Measurements from ENCODE around the gene HS3ST3B1.

The HS3ST3B1 gene

GRCh38 chr17:14361945-14362508, 61.1 kb downstream of the HS3ST3B1 start:
- Histone ChIP-seq H3K9me3 (ENCODE audit: low read length) (no peaks in the 10 kb centered on the region), H3K4me1 (ENCODE audit: insufficient read depth, low read length) (no peaks in the 10 kb centered on the region), H3K4me3 (ENCODE audit: low read depth in 1 of 2, low read length in 2 of 2) (no peak overlapping the region), H3K27ac (ENCODE audit: low read depth, low read length) (no peak overlapping the region), H3K36me3 (ENCODE audit: insufficient read depth, low read length) (no peaks in the 10 kb centered on the region), H3K9ac (ENCODE audit: low read length) (no peak overlapping the region), H3K27me3 (ENCODE audit: control insufficient read depth in 1 of 2, insufficient read depth in 2 of 2, low read length in 2 of 2) (no peaks in the 10 kb centered on the region)

DNA sequence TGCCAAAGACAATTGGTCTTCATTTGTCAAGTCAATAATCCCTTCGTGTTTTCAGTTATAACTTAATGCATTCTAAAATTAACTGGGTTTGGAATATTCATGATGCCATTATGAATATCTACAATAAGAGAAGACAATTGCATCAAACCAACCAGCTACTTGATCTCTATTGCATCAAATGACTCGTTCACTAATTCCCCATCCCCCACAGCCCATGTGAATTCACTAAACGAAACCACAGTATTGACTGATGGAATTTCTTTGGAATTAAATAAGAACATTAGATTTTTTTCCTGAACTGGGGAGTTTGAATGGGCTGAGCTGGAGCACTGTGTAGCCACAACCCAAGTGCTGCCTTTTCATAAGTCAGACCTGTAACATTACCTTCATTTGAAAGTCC, 65.3 kb downstream of the HS3ST3B1 start:
- Histone ChIP-seq H3K9ac (ENCODE audit: low read length) (no peak overlapping the region), H3K27me3 (ENCODE audit: control insufficient read depth in 1 of 2, insufficient read depth in 2 of 2, low read length in 2 of 2) (no peaks in the 10 kb centered on the region)

DNA sequence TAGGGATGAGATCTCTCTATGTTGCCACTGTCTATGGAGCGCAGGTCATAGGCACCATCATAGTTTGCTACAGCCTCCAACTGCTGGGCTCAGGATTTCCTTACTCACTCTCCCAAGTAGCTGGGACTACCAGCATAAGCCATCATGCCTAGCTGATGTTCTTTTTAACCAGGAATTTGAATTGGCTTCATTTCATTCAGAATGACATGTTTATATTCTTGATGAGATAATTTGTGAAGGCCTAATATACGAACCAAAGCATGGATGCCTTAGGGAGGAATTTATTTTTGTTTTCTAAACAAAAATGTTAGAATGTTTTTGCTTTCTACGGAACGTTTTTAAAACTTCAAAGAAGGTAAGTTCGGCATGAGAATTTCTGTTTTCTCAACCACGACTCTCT, 71.6 kb downstream of the HS3ST3B1 start:
- H3K4me1 ChIP-seq (ENCODE audit: insufficient read depth, low read length), result no peaks in the 10 kb centered on the region

More for the DNA sequence above, 65.3 kb downstream of the HS3ST3B1 start:
- Histone ChIP-seq H3K36me3 (ENCODE audit: insufficient read depth, low read length) (no peaks in the 10 kb centered on the region), H3K9me3 (ENCODE audit: low read length) (no peaks in the 10 kb centered on the region), H3K4me1 (ENCODE audit: insufficient read depth, low read length) (no peaks in the 10 kb centered on the region), H3K27ac (ENCODE audit: low read depth, low read length) (no peak overlapping the region), H3K4me3 (ENCODE audit: low read depth in 1 of 2, low read length in 2 of 2) (no peak overlapping the region)

DNA sequence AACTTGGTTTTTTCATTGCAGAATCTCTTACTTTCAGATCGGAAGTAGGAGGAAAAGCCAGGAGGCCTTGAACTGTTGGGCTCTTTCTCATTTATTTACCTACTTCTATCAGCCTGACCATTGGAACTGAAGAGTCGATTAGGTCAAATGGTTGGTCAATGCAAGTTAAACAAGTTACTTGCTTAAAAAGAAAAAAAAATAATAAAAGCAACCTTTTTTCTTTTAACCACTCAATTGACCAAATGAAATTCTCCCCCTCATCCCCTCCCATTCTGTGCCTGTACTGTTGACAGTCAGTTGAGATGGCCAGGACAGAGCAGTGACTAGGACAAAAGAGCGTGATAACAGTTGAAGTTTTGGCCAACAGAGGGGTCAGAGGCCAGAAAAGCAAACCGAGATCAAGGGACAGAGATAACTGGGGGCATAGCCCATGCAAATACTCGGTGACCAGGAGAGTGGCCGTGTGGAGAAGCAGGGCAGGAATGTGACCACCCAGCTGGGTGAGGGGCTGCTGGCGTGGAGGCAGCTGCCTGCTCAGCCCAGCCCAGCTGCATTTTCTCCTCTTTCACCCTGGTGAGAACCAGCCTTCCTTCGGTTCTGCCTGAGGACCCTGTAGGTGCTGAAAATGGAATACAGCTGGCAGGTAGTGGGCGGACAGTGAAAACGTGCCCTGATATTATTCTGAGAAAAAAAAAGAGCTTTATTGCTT, 72.2 kb downstream of the HS3ST3B1 start:
- H3K4me3 ChIP-seq (ENCODE audit: low read depth in 1 of 2, low read length in 2 of 2), result no peak overlapping the region
- no peak overlapping the region for H3K27ac ChIP-seq (ENCODE audit: low read depth, low read length)
- H3K27me3 ChIP-seq (ENCODE audit: control insufficient read depth in 1 of 2, insufficient read depth in 2 of 2, low read length in 2 of 2), result no peaks in the 10 kb centered on the region
- H3K9me3 ChIP-seq (ENCODE audit: low read length), result no peaks in the 10 kb centered on the region
- no peaks in the 10 kb centered on the region for H3K4me1 ChIP-seq (ENCODE audit: insufficient read depth, low read length)
- H3K36me3 ChIP-seq (ENCODE audit: insufficient read depth, low read length), result no peaks in the 10 kb centered on the region
- H3K9ac ChIP-seq (ENCODE audit: low read length), result no peak overlapping the region

More for the DNA sequence above, 71.6 kb downstream of the HS3ST3B1 start:
- Histone ChIP-seq H3K9me3 (ENCODE audit: low read length) (no peaks in the 10 kb centered on the region), H3K9ac (ENCODE audit: low read length) (no peak overlapping the region), H3K27me3 (ENCODE audit: control insufficient read depth in 1 of 2, insufficient read depth in 2 of 2, low read length in 2 of 2) (no peaks in the 10 kb centered on the region), H3K27ac (ENCODE audit: low read depth, low read length) (no peak overlapping the region), H3K4me3 (ENCODE audit: low read depth in 1 of 2, low read length in 2 of 2) (no peak overlapping the region), H3K36me3 (ENCODE audit: insufficient read depth, low read length) (no peaks in the 10 kb centered on the region)

- H3K4me3 ChIP-seq (ENCODE audit: low read depth in 1 of 2, low read length in 2 of 2), result no peak overlapping the region
- H3K27ac ChIP-seq (ENCODE audit: low read depth, low read length), result no peak overlapping the region
- H3K9me3 ChIP-seq (ENCODE audit: low read length), result no peaks in the 10 kb centered on the region
- H3K4me1 ChIP-seq (ENCODE audit: insufficient read depth, low read length), result no peaks in the 10 kb centered on the region
- no peaks in the 10 kb centered on the region for H3K36me3 ChIP-seq (ENCODE audit: insufficient read depth, low read length)
- no peak overlapping the region for H3K9ac ChIP-seq (ENCODE audit: low read length)
- no peaks in the 10 kb centered on the region for H3K27me3 ChIP-seq (ENCODE audit: control insufficient read depth in 1 of 2, insufficient read depth in 2 of 2, low read length in 2 of 2)
Observed at GRCh38 chr17:14373614-14374259, 72.9 kb downstream of the HS3ST3B1 start.

- Histone ChIP-seq H3K27me3 (ENCODE audit: control insufficient read depth in 1 of 2, insufficient read depth in 2 of 2, low read length in 2 of 2) (no peaks in the 10 kb centered on the region), H3K4me3 (ENCODE audit: low read depth in 1 of 2, low read length in 2 of 2) (no peak overlapping the region), H3K36me3 (ENCODE audit: insufficient read depth, low read length) (no peaks in the 10 kb centered on the region), H3K4me1 (ENCODE audit: insufficient read depth, low read length) (no peaks in the 10 kb centered on the region), H3K27ac (ENCODE audit: low read depth, low read length) (no peak overlapping the region), H3K9me3 (ENCODE audit: low read length) (no peaks in the 10 kb centered on the region), H3K9ac (ENCODE audit: low read length) (no peak overlapping the region)
Observed at GRCh38 chr17:14374268-14374667, 73.4 kb downstream of the HS3ST3B1 start.

- no peaks in the 10 kb centered on the region for H3K4me1 ChIP-seq (ENCODE audit: insufficient read depth, low read length)
- no peak overlapping the region for H3K9ac ChIP-seq (ENCODE audit: low read length)
- no peaks in the 10 kb centered on the region for H3K9me3 ChIP-seq (ENCODE audit: low read length)
Observed at GRCh38 chr17:14376666-14377065, 75.8 kb downstream of the HS3ST3B1 start.

GRCh38 chr17:14381606-14382005, 80.7 kb downstream of the HS3ST3B1 start:
- H3K27me3 ChIP-seq (ENCODE audit: control insufficient read depth in 1 of 2, insufficient read depth in 2 of 2, low read length in 2 of 2), result no peaks in the 10 kb centered on the region

More at GRCh38 chr17:14376666-14377065, 75.8 kb downstream of the HS3ST3B1 start:
- Histone ChIP-seq H3K4me3 (ENCODE audit: low read depth in 1 of 2, low read length in 2 of 2) (no peak overlapping the region), H3K27me3 (ENCODE audit: control insufficient read depth in 1 of 2, insufficient read depth in 2 of 2, low read length in 2 of 2) (no peaks in the 10 kb centered on the region), H3K36me3 (ENCODE audit: insufficient read depth, low read length) (no peaks in the 10 kb centered on the region), H3K27ac (ENCODE audit: low read depth, low read length) (no peak overlapping the region)

GRCh38 chr17:14387036-14387435, 86.2 kb downstream of the HS3ST3B1 start:
- Histone ChIP-seq H3K4me1 (ENCODE audit: insufficient read depth, low read length) (no peaks in the 10 kb centered on the region), H3K27ac (ENCODE audit: low read depth, low read length) (no peak overlapping the region), H3K9me3 (ENCODE audit: low read length) (no peaks in the 10 kb centered on the region), H3K4me3 (ENCODE audit: low read depth in 1 of 2, low read length in 2 of 2) (no peak overlapping the region), H3K27me3 (ENCODE audit: control insufficient read depth in 1 of 2, insufficient read depth in 2 of 2, low read length in 2 of 2) (no peaks in the 10 kb centered on the region), H3K36me3 (ENCODE audit: insufficient read depth, low read length) (no peaks in the 10 kb centered on the region), H3K9ac (ENCODE audit: low read length) (no peak overlapping the region)

More at GRCh38 chr17:14381606-14382005, 80.7 kb downstream of the HS3ST3B1 start:
- H3K9ac ChIP-seq (ENCODE audit: low read length), result no peak overlapping the region
- no peaks in the 10 kb centered on the region for H3K36me3 ChIP-seq (ENCODE audit: insufficient read depth, low read length)
- no peak overlapping the region for H3K27ac ChIP-seq (ENCODE audit: low read depth, low read length)
- H3K4me1 ChIP-seq (ENCODE audit: insufficient read depth, low read length), result no peaks in the 10 kb centered on the region
- no peaks in the 10 kb centered on the region for H3K9me3 ChIP-seq (ENCODE audit: low read length)
- no peak overlapping the region for H3K4me3 ChIP-seq (ENCODE audit: low read depth in 1 of 2, low read length in 2 of 2)

DNA sequence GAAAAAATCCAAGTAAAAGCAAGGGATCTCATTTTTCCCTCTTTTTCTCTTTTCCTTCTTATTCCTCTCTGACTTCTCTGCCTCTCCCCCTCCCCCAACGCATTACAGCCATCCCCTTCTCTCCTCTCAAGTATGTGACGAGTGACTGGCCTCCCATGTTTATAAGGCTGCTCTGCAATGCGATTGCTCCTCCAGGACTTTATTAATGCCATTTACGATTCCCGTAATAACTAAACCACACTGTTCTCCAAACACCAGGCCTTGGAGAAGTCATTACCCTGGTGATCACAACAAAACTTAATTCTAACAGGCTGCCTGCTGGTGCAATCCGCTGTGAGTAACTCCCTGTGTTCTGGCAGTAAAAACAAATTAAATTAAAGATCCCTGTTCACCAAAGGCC, 88.8 kb downstream of the HS3ST3B1 start:
- Histone ChIP-seq H3K27me3 (ENCODE audit: control insufficient read depth in 1 of 2, insufficient read depth in 2 of 2, low read length in 2 of 2) (no peaks in the 10 kb centered on the region), H3K9me3 (ENCODE audit: low read length) (no peaks in the 10 kb centered on the region), H3K27ac (ENCODE audit: low read depth, low read length) (no peak overlapping the region), H3K9ac (ENCODE audit: low read length) (no peak overlapping the region), H3K4me3 (ENCODE audit: low read depth in 1 of 2, low read length in 2 of 2) (no peak overlapping the region), H3K4me1 (ENCODE audit: insufficient read depth, low read length) (no peaks in the 10 kb centered on the region), H3K36me3 (ENCODE audit: insufficient read depth, low read length) (no peaks in the 10 kb centered on the region)

- H3K9me3 ChIP-seq (ENCODE audit: low read length), result no peaks in the 10 kb centered on the region
Observed at GRCh38 chr17:14393723-14394122, 92.8 kb downstream of the HS3ST3B1 start.

More at GRCh38 chr17:14393723-14394122, 92.8 kb downstream of the HS3ST3B1 start:
- no peaks in the 10 kb centered on the region for H3K27me3 ChIP-seq (ENCODE audit: control insufficient read depth in 1 of 2, insufficient read depth in 2 of 2, low read length in 2 of 2)
- H3K36me3 ChIP-seq (ENCODE audit: insufficient read depth, low read length), result no peaks in the 10 kb centered on the region
- H3K27ac ChIP-seq (ENCODE audit: low read depth, low read length), result no peak overlapping the region
- H3K4me3 ChIP-seq (ENCODE audit: low read depth in 1 of 2, low read length in 2 of 2), result no peak overlapping the region
- H3K4me1 ChIP-seq (ENCODE audit: insufficient read depth, low read length), result no peaks in the 10 kb centered on the region
- no peak overlapping the region for H3K9ac ChIP-seq (ENCODE audit: low read length)

Data from muscle layer of colon (tissue), 2 donors.